Body of pancreas (tissue), 4 donors: Measurements from ENCODE around the gene DIO1. TPM values are rescaled to one million over a fixed set of nuclear protein-coding genes. Genes with fewer than 3 reads are reported as not detected.

Source experiments
- ATAC-seq: fragments of 150-250 bp; one replicate; pipeline ENCODE4 v1.9.1; 2016
- DNase-seq, 4 donors: peaks; one replicate each; pipeline ENCODE4 v3.0.0-alpha.2; 2019
- H3K27ac ChIP-seq, 4 donors: fragments of 200-600 bp; sonication (generic); 1 replicate in 3 of 4; 2 replicates in 1 of 4; pipeline versions ENCODE4 v1.5.1 to v1.6.1; 2016 to 2019; ENCODE audit warnings: mild to moderate bottlenecking in 1 of 4, mixed read lengths in 1 of 4, moderate library complexity in 1 of 4
- H3K27me3 ChIP-seq, 2 donors: fragments of 200-600 bp; sonication (generic); one replicate each; pipeline ENCODE4 v1.6.0; 2016; ENCODE audit warnings: mild to moderate bottlenecking in 1 of 2
- H3K36me3 ChIP-seq, 2 donors: fragments of 200-600 bp; sonication (generic); replicated peaks in 1 of 2; 2 replicates each; pipeline ENCODE4 v1.5.1; 2016; ENCODE audit warnings: low read depth in 2 of 2; ENCODE audit not compliant: insufficient read depth in 1 of 2
- H3K4me1 ChIP-seq: fragments of 200-600 bp; sonication (generic); one replicate; pipeline ENCODE4 v1.6.0; 2016
- H3K4me3 ChIP-seq, 2 donors: fragments of 200-600 bp; sonication (generic); 1 replicate in 1 of 2; 2 replicates in 1 of 2; pipeline ENCODE4 v1.5.1; 2016 to 2019
- H3K9me3 ChIP-seq, 3 donors: fragments of 200-600 bp; sonication (generic); 1 replicate in 2 of 3; 2 replicates in 1 of 3; pipeline ENCODE4 v1.5.1; 2016
- CTCF ChIP-seq, 7 experiments: fragments of 450-650 bp in 4 of 7; fragments of 200-600 bp in 3 of 7; sonication (generic) in 3 of 7; IDR thresholded peaks; one replicate each; pipeline ENCODE4 v1.5.1; 2016 to 2019; ENCODE audit warnings: antibody characterized with exemption in 7 of 7
- POLR2A ChIP-seq, 3 donors: fragments of 450-650 bp; IDR thresholded peaks; one replicate each; pipeline ENCODE4 v1.6.1; 2016; ENCODE audit warnings: antibody characterized with exemption in 3 of 3, mild to moderate bottlenecking in 2 of 3
- WGBS, 2 donors: methylation state at CpG; one replicate each; pipeline ENCODE4 v1.1.5; 2017; 5-methylcytosine and 5-hydroxymethylcytosine counted together
- intact Hi-C: fragments of 100-400 bp; cut with DNase I; formaldehyde crosslinking; loops from one replicate; pipeline ENCODE4 v1.15.1; 2023
- total RNA-seq, 2 donors: library from RNA; depleted of rRNA; stranded (reverse); fragments of >200 nt; gene quantifications; one replicate each; pipeline ENCODE4 v1.1.0, GENCODE V29; 2016

Gene DIO1
- total RNA-seq, 2 donors from 2014 or later = not detected

- peak within 1 kb of the TSS; percentile 52 to 88 (median 70) for H3K27ac ChIP-seq
- no peaks in the 10 kb centered on the region for H3K36me3 ChIP-seq
- WGBS, 2 donors = 2 to 3% methylated on average over 20 to 57 of the region's 62 CpGs
- peaks cover 17% of the 10 kb centered on the region for H3K4me1 ChIP-seq
- H3K9me3 ChIP-seq = no peaks in the 10 kb centered on the region
- ATAC-seq (peak; percentile 99), DNase-seq (peak; percentile 90 to 95 (median 94))
- TF ChIP-seq CTCF (IDR thresholded peaks at IDR 0.05) (no peak), POLR2A (IDR thresholded peaks at IDR 0.05) (peak in 2 of 3 donors; percentile 65 to 73)
- peak within 1 kb of the TSS; percentile 57 to 97 for H3K4me3 ChIP-seq
- H3K27me3 ChIP-seq = no peaks in the 10 kb centered on the region
- intact Hi-C loops = no loop called here
Measured at GRCh38 chr1:53889304-53890298, 4.4 kb upstream of the DIO1 start, which contains the start of gene YIPF1. Gene YIPF1 (minus strand): TSS chr1:53889797. CDS start chr1:53888937, 860 bp downstream.

- no peak for TF ChIP-seq POLR2A (IDR thresholded peaks at IDR 0.05)
- no peak for TF ChIP-seq CTCF (IDR thresholded peaks at IDR 0.05)
- ATAC-seq = no peak
- peak overlapping the region in 1 of 2 donors; percentile 57 for H3K4me3 ChIP-seq
- no peaks in the 10 kb centered on the region for H3K36me3 ChIP-seq
- DNase-seq = no peak
- H3K4me1 ChIP-seq = peaks cover 17% of the 10 kb centered on the region
- H3K9me3 ChIP-seq = no peaks in the 10 kb centered on the region
- no peaks in the 10 kb centered on the region for H3K27me3 ChIP-seq
- H3K27ac ChIP-seq = peak overlapping the region in 2 of 4 donors; percentile 64 to 76
- intact Hi-C loops = no loop called here
- 57 to 74% methylated on average over 7 of the region's 7 CpGs for whole genome bisulfite sequencing, 2 donors
Measured at GRCh38 chr1:53890522-53890941, 3.5 kb upstream of the DIO1 start.

GRCh38 chr1:53891018-53891417 is 3.0 kb upstream of the DIO1 start:
- intact Hi-C loops = no loop called here

GRCh38 chr1:53891678-53892077 is 2.3 kb upstream of the DIO1 start:
- no peaks in the 10 kb centered on the region for H3K9me3 ChIP-seq
- no peak for TF ChIP-seq POLR2A (IDR thresholded peaks at IDR 0.05)
- TF ChIP-seq CTCF (IDR thresholded peaks at IDR 0.05) = no peak
- ATAC-seq (no peak), DNase-seq (no peak)
- no peak overlapping the region for H3K27ac ChIP-seq
- no peak overlapping the region for H3K4me3 ChIP-seq
- no peaks in the 10 kb centered on the region for H3K27me3 ChIP-seq
- WGBS, 2 donors = 76 to 89% methylated on average over 2 of the region's 2 CpGs
- no peaks in the 10 kb centered on the region for H3K36me3 ChIP-seq
- peaks cover 17% of the 10 kb centered on the region for H3K4me1 ChIP-seq
- intact Hi-C loops = no loop called here

More at GRCh38 chr1:53891018-53891417, 3.0 kb upstream of the DIO1 start:
- no peaks in the 10 kb centered on the region for H3K36me3 ChIP-seq
- WGBS, 2 donors = 68 to 77% methylated on average over 2 of the region's 2 CpGs
- H3K4me3 ChIP-seq = no peak overlapping the region
- H3K27ac ChIP-seq = no peak overlapping the region
- no peak for ATAC-seq
- no peak for TF ChIP-seq CTCF (IDR thresholded peaks at IDR 0.05)
- TF ChIP-seq POLR2A (IDR thresholded peaks at IDR 0.05) = no peak
- H3K9me3 ChIP-seq = no peaks in the 10 kb centered on the region
- peaks cover 17% of the 10 kb centered on the region for H3K4me1 ChIP-seq
- no peaks in the 10 kb centered on the region for H3K27me3 ChIP-seq
- no peak for DNase-seq
